ENCODE results near the gene AURKA.
A peak's percentile ranks its signal among the peaks of the same experiment; 100 is the strongest.

The AURKA gene

DNA sequence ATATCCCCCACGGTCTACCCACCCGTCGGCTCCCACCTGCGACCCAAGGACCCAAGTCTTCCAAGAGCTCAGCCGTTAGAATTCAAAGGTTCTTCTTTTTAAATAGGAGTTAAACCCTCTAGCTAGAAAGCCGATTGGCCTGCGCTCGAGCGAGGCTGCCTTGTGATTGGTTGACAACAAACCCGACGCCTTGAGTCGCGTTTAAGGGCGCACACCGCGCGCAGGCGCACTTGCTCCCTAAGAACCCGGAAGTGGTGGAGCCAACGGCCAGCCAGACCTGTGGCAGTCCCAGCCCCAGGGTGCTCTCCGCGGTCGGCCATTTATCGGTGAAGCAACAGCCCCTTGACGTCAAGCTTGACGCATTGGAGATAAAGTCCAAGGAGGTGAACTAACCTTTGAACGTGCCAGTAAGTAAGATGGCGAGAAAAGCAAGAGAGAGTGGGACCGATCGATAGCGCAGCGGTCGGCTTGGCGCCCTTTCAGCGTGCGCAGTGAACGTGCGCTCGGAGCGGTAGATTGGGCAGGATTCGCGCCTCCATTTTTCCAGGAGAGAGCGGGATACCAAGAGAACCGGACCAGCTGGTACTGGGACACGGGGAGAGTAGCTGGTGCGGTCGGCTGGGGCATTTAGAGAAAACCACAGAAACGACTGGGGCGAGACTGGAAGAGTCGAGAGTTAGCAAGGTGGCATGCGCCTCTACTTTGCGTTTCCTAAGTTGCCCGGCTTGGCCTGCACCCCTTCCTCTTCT, at the start of gene AURKA, which contains the start of gene CSTF1:
AURKA (minus strand) TSS at position 84 of the 749 bp plus-strand sequence. CDS start 4,018 bp downstream, outside the sequence.
CSTF1 (plus strand) TSS at position 514 of the 749 bp plus-strand sequence. CDS start 2,908 bp downstream, outside the sequence.
- peak; percentile 100 for DNase-seq (ENCODE audit: low spot score)

DNA sequence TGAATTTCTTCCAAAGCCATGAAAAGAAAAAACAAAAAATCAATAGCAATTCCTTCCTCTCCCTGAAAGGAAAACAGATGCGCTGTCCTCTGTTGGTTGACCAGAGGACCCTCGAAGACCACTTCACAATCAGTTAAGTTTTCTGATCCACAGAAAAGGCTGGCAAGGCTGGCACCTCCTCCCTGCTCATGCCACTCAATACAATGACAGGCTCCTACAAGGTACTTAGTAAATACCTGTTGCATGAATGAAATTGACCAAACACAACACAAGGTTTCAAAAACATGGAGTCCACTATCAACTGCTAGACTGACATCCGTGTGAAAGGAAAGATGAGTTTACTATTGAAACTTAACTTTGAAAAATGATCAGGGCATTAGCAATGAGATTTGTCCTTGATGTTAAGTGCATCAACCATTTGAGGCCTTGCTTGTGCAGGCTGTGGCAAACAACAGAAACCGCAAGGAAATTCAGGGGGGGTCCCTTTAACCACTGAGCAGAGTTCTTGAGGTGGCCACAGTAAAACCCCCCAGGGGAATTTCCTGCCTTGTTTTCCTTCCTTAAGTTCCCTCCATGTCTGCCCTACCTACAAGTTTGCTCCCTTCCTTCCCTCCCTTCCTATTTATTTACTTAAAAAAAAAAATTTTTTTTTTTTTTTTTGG, 48.5 kb upstream of the AURKA start:
- no peak for DNase-seq (ENCODE audit: low spot score)

DNA sequence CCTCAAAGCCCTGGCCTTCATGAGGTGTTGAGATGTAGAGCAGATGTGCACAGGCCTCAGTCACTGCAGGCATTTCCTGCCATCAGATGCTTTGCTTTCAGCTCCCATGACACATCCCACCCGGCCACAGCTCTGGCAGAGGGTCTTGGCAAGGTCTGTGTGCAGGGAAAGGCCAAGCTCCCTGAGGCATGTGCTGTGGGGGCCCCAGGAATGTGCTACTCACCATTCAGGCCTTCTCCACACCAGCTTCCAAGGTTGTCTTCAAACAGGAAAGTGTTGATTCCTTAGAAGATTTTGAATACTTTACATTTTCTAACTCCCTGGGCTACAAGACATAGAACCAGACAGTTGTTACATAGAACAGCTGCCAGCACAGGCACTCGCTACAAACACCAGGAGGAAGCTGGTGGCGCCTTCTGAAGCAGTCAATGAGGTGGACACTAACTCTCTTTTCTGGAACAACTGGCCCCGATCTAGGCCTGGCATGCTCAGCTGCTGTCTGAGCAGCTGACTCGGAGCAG, 47.8 kb upstream of the AURKA start:
- no peak for DNase-seq (ENCODE audit: low spot score)

DNA sequence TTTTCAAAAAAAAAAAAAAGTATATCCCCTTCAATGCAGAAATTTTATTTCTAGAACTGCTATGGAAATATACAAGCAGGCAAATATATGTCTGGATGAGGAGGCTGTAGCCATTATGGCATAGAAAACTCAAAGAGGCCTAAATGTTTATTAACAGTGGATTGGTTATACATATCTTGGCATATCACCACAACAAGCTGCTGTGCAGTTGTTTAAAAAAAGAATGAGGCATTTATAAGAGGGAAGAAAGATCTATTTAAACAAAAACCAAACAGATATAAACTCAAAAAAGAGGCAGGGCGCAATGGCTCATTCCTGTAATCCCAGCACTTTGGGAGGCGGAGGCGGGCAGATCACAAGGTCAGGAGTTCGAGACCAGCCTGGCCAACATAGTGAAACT, 46.3 kb upstream of the AURKA start:
- no peak for DNase-seq (ENCODE audit: low spot score)

DNA sequence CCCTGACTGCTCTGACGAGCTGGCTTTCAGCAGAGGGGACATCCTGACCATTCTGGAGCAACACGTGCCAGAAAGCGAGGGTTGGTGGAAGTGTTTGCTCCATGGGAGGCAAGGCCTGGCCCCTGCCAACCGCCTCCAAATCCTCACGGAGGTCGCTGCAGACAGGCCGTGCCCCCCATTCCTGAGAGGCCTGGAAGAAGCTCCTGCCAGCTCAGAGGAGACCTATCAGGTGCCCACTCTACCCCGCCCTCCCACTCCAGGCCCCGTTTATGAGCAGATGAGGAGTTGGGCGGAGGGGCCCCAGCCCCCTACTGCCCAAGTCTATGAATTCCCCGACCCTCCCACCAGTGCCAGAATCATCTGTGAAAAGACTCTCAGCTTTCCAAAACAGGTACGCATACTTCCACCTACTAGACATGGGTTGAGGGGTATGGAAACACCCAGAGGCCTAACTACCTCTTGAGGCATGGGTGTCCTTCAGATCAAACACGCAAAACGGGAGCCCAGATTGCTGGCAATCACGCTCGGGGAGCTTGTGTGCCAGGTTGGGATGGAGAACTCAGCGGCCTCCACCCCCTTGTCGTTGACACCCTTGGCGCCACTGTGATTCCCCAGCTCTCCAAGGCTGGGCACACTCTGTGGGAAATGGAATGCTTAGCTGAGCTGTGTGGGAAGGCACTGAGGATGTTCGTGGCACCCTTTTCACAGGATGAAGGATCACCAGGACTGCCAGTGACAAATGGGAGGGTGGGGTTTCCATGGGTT, 45.4 kb upstream of the AURKA start:
- no peak for DNase-seq (ENCODE audit: low spot score)

DNA sequence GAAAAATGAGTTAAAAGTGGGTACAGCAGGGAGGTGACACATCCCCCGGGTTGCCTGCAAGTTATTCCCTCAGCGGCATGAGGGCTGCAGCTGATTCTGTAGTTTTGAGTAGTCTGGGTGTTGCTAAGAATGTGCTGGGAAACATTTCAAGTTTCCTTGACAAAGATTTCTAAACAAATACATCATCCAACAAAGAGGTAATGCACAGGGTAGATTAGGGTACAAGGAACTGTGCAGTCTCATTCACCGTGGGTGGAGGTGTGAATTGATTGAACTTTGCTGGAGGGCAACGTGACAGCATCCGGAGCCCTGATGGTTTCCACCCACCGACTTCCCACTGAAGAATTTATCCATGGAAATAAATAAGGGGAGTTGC, 41.9 kb upstream of the AURKA start:
- no peak for DNase-seq (ENCODE audit: low spot score)

DNA sequence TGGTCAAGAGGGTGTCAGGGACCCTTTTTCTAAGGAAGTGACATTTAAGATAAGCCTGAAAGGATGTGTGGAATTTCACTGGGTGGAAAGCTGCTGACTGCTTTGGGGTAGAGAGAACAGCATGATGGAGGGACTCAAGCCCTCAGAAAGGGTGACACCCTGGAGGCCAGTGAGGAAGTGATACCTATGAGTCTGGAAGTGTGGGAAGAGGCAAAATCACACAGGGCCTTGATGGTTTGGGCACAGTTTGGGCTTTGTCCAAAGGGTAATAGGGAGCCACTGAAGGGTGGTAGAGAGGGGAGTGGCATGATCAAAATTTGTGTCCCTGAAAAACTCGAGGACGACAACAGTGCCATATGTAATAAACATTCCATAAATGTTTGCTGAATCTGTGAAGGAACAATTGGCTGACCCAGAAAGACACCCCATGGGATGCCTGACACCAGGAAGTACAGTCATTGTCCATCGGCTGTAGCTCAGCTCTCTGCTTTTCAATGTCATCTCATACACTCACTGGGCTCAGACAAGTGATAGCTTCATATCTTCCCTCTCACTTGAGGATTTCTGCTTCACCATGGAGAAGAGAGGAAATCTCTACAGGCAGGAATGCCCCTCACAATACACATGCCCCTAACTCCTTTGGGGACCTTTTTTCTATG, 41.3 kb upstream of the AURKA start:
- no peak for DNase-seq (ENCODE audit: low spot score)

DNA sequence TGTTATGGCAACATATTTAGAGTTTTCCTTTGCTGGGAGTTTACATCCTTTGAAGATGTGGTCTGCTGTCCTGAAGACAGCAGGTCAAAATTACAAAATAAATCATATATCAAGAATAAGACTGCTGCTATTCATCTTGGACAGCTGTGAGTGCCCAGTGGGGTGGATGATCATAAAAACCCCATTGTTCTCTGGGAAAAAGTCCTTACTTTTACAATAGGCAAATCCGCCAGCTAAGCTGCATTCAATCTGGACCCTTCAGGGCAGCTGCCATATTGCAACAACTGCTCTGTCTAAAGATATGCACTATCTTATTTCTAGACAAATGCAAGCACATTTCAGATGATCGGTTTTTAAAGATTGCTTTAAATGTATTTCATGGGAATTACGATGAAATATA, 39.5 kb upstream of the AURKA start:
- DNase-seq (ENCODE audit: low spot score), result no peak

DNA sequence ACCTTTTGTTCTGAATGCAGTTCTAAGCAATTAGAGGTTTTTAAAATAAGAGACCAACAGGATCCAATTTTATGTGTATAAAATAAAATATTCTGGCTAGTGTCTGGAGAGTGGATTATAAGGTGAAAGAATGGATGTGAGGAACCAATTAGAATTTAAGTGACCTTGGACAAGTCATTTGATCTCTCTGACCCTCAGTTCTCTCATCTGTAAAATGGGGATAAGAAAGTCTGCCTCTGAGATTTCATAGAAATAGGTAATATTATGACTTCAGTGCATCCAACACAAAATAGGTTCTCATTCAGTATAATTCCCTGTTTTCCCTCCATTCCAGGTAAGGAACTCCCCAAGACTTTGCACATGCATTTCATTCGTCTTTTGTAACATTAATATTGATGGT, 38.9 kb upstream of the AURKA start:
- DNase-seq (ENCODE audit: low spot score), result no peak

DNA sequence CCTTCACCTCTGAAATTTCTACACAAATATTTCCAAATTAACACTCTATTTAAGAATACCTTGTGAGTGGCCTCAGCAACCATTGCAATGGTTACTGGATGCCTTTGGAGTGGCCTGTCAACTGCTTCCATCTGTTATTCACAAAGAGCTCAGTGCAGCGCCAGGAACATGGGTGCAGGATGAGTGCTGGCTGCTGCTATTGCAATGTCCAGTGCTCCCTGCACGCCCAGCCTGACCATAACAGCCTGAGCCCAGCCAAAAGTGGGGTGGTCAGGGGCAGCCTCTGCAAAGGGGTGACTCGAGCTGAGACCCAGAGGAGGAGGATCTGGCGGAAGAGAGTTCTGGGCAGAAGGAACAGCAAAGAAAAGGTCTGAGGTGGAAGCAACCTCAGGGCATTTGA, 38.4 kb upstream of the AURKA start:
- DNase-seq (ENCODE audit: low spot score), result no peak

DNA sequence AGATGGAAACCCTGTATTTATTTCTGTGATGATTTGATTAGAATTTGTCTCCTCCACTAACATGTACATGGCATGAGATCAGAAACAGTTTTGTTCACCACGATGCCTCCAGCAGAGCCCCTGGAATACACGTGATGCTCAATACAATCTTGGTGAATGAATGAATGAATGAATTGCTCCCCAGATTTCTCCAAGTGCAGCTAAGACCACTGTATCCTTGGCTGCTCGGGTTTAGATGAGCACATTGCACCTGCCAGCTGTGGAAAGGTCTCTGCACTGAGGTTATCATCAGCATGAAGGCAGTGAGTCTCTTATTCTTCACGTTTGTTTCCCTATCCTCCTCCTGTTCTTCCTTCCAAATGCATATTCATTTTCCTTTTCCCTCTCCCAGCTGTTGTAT, 37.9 kb upstream of the AURKA start:
- no peak for DNase-seq (ENCODE audit: low spot score)

DNA sequence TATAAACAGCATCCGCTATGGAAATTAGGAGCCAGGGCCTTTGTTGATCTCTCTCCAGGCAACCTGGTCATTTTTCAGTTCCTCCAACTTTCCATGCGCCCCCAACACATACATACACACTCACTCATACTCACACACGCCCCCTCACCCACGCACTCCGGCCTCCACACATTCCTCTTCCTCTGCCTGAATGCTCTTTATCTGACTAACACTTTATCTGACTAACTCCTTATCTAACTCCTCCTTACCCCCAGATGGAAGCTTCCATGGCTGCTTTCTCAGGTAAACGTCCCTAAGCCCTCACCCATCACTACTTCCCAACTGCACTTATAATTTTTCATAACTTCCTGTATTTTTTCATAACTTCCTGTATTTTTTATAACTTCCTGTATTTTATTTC, 37.5 kb upstream of the AURKA start:
- DNase-seq (ENCODE audit: low spot score), result no peak

DNA sequence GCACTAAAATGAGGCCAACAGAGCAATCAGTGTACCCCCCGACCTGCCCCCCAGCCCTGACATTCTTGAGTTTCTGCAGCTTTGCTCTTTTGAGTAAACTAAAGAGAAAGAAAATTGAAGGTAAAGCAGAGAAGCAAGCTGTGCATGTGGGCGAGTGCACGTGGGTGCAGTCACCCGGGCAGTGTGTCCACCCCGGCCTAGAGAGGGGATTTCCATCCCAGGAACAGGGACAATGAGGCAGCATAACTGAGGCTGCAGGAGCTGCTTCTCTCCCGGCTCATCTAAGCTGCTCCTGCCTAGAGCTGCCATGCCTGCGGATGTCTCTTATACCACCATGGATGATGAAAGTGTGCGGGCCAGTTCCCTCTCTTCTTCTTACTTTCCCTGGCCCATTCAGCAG, 36.9 kb upstream of the AURKA start:
- no peak for DNase-seq (ENCODE audit: low spot score)

DNA sequence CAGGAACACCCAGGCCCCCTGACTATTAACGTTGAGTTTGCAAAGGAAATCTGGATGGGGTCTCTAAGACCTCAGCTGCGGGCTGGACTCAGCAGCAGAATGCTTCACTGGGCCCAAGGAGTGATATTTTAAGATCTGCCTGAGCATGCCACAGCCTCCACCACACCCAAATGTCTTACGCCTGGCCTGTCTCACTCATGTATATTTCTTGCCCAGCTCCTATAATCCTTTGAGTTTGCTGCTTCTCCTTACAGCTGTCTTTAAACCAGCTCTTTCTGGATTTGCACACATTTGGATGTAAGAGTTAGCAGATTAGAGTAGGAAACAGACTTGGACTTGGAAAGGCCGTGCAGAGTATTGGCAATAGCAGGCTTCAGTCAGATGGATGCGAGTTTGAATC, 36.4 kb upstream of the AURKA start:
- DNase-seq (ENCODE audit: low spot score), result no peak

DNA sequence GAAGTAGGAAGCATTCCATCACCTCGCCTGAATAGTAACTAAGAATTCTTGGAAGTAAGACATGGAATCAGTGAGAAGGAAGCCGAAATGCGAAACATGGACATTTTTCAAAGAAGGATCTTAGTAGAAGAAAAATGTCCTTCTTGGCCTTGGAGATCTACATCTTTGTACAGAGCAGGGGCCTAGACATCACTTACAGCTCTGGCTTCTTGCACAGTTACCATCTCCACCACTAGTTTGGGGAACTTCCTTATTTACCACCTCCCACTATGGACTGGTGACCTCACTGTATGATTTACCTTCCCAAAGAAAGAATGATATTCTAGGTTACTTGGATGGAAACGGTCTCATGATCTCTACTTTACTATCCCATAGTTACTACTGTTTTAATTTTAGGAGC, 35.8 kb upstream of the AURKA start:
- no peak for DNase-seq (ENCODE audit: low spot score)

DNA sequence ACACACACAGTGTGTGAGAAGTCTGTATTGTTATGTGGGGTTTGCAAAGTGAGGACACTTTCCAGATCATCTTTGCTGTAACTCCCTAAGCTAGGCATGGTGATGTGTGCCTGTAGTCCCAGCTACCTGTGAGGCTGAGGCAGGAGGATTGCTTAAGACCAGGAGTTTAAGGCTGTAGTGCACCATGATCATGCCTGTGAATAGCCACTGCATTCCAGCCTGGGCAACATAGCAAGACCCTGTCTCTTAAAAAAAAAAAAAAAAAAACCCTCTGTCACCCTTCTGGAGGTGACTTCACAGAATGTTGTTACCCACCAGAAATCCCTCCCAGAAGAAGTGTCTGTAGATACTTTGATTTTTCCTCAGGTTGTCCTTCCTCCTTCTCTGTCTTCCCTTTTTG, 34.9 kb upstream of the AURKA start:
- DNase-seq (ENCODE audit: low spot score), result no peak

DNA sequence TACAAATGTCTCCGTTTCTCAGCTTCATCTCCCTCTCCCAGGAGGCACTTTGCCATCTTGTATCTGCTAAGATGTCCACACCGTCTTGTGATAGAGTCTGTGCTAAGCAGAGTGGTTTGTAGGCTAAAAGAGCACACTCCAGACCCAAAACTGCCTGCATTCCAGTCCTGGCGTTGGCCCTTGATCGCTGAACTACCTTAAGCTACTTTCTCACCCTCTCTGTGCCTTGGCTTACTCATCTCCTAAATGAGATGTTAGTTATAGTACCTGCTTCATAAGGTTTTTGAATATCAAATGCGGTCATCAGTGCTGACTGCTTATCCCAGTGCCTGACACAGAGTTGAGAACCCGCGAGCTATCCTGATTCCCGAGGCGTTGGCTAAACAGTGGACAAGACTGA, 34.0 kb upstream of the AURKA start:
- no peak for DNase-seq (ENCODE audit: low spot score)

DNA sequence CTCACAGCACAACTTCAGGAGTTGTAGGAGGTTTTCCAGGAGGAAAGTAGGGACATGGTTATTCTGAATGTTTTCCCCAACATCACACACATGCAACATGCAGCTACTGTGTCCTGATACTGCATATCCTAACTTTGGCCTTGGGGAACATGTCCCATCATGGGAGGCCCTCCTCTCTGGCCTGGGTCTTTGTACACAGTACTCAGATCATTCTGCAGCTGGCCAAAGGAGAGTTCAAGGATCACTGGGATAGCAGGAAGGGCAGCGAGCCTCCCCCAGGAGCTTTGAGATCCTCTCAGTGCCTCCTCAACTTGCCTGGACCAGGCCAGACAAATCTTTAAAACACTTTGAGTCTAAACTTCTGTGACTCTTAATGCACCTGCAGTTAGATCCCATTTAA, 32.9 kb upstream of the AURKA start:
- no peak for DNase-seq (ENCODE audit: low spot score)

DNA sequence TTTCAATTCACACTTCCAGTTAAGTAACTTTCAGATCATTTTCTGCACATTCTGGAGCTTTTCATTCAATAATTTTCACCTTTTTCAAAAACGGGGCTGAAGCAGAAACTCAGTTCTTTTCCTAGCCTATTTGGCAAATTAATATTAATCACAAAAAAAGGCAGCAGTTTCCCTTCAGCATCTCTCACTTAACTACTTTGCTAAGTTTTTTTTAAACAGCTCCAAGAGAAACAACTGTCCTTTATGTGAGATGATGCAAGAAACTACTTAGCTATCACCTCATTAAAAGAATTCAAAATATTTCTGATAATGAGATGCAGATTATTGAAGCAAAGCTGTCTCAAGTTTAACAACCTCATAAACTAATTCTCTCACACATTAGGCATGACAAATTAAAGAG, 31.9 kb upstream of the AURKA start:
- no peak for DNase-seq (ENCODE audit: low spot score)

DNA sequence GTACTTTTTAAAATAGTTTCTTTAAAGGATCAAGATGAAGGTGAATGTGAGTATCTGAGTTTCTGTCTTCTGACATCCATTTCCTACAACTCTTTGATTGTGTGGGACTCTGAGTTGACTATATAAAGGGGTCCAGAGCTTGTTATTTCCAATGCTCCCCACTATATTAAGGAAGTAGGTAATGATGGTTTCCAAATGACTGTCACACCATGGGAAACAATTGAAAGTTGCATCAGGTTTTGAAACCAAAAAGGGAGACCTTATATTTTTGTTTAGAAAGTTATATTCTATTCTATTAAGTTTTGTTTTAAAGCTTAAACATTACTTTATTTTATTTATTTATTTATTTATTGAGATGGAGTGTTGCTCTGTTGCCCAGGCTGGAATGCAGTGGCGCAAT, 31.2 kb upstream of the AURKA start:
- no peak for DNase-seq (ENCODE audit: low spot score)

DNA sequence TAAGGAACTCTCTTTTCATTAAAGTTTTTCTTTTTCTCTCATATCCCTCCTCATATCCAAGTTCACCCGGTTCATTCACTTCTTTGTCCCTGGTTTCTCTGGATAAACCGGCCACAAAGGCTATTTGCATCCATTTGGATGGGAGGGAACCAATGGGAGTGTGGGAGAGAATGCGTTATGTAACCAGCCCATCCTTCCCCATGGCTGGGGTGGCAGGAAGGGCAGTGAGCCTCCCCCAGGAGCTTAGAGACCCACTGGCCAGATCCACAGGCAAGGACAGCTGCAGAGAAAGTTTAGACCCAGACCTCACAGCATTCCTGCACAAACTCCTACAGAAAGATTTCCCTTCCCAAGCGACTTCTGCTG, 30.8 kb upstream of the AURKA start:
- DNase-seq (ENCODE audit: low spot score), result no peak

DNA sequence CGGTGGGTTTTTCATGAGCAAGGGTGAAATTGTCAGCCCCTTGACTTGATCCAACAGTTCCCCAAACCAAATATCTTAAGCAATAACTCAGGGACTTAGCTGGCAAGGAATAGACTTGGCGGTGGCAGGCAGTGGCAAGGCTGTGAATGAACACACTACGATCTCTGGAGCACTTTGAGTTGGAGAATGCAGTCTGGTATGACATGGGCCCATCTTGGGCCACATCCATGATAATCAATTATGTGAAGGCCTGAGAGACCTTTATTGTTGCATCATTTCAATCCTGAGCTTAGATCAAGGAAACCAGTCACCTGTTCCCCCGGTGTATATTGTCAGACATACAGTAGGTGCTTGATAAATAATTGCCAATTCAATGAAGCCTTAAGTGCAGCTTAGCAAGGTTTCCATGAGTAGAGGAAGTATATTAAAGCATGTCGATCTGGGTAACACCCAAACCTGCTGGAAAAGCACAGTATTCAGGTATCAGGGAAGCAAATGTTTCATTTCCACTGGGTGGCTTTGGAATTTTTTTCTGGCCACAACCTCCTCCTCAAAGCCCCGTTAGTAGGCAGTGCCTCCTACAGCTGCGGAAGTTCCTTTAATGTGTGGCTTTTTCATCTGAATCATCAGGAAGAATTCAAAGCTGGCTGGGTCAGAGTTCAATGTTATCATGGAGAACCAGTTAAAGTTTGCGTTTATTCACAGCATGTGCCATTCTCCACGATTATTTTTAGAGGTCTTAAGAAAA, 30.2 kb upstream of the AURKA start:
- DNase-seq (ENCODE audit: low spot score), result no peak

All from hematopoietic multipotent progenitor cell treated with erythropoietin and hydrocortisone succinate and interleukin-3 and kit ligand, for 15 days (in vitro differentiated cells).